ENCODE data around the gene TNIK.
"Not testable (repeated sequence)": the region's sequence is repeated elsewhere in the genome, so short reads cannot be mapped to it uniquely, and the experiment has no call there.

The TNIK gene

DNA sequence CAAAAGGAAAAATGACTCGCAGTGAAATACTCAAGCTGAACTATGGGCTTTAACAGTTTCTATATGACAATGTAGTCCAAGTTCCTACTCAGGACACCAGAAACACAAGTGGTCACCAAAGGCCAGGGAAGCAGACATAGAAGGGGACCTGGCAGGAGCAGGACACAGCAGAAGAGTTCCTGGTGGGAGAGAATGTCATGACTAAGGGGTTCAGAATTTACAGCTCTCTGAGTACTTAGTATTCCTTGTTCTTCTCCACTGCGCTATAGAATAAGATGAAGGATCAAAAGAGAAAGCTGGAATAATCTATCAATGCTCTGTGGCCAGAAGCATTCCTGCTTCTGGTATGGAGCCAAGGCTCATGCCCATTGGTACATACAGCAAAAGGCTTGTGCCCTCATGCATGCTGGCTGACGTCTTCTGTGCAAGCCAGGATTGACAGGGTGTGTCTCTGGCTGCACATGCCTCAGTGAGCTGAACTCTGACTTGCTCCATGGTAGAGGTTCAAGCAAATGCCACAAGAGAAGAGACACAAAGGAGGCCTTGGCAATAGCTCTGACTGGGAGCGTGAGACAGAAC lies 305.0 kb downstream of the TNIK start:
- no peak for DNase-seq

DNA sequence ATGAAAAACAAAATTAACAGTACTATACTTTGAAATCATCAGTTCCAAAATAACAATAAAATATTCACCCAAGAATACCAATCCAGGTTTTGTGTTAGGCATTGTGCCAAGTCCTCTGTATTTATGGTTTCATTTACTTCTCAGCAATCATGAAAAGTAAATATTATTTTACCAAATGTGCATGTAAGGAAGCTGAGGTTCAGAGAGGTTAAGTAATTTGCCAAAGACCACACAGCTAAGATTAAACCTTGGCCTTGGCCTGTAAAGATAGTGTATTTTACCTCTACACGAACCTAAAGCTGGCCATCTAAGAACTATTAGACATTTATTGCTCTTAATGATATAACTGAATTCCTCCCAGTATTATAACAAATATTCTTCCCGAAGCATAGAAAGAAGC lies 309.3 kb downstream of the TNIK start:
- no peak for DNase-seq

DNA sequence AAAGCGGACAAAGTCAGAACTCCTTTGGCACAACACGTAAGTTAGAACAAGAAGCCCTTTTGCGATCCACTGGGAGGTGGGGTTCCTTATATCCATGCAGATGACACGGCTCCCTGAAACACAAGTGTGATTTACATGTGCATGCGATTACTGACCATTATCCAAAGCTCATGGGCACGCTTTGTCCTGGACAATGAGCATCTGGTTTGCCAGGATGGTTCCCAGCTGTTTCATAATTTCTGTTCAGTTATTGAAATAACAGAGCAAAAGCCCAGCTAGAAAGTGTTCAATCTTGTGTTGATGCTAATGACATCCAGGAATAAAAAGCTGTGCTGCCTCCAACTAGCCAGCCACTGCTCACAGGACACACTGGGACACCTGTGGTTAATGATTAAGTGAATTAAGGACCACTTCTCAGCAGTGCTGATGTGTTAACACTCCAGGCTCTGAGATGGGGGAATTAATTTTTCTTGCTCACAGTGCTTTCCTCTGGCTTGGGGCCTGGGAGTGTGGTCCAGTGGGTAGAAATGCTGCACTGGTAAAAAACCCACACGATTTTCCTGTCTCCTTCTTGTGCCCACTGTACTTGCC lies 310.6 kb downstream of the TNIK start:
- no peak for DNase-seq

DNA sequence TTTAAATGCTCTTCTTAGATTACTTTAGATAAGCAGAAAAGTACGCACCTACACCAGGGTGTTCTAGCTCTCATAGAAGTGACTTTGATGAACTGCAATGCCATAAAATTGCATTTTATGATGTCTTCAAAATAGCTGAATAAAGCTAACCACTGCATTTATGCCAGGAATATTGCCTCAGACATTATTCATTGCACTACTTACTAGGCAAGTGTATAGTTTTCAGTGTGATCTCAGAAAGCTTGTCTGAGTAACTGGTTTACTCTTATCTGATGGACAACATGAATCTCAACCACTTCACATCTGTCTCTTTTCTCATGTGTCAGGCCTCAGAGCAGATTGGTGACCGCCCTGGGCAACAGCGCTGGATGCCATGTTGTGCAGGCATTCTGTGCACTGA lies 314.4 kb downstream of the TNIK start:
- no peak for DNase-seq

DNA sequence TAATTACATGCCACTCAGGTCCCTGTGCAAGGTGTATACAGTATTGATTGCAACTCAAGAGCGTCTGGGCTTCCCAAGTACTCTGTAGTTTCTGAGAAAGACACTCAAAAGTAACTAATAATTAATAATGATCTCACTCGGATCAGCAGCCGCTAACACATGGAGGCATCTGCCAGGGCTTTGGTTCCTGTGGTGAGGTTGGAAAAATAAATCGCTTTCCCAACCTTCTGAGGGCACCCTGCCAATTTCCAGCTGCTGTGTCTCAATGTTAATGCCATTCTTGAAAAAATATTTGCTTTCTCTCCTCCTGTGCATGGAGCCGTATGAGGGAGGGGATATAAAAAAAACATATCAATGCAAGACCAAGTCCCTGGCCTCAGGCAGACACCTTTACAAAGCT lies 317.2 kb downstream of the TNIK start:
- DNase-seq: no peak

DNA sequence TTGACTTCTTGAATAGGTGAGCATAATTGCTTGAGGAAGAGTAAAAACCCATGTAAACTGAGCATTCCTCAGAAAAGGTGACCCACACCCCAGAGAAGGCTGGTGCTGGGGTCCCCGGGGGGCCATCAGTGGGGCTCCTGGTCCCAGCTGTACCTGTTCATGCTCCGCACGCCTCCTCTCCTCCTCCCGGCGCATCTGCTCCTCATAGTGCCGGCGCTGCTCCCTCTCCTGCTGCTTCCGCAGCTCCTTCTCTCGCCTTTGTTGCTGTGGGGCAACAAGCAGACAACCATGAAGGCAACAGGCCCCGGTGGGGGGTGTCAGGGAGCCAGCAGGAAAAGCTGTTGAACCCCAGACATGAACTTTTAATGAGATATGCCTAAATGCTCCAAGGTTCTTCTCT lies 320.0 kb downstream of the TNIK start:
- no peak for DNase-seq

DNA sequence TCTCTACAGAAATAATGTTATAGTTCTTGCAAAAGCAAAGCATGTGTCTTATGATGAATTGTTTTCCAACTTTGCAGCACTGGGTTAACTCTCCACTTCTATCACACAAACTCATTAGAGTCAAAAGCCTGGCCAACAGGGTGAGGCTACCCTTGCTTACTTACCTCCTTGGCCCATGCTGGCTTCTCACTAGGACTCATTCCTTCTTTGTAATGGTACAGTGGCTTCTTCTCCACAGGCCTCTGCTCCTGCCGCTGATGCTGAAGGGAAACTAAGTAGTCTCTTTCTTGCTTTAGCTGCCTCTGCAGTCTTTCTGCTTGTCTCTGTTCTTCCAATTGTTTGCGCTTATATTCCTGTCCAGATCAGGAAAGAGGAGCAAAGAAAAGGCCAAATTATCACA lies 322.2 kb downstream of the TNIK start:
- DNase-seq: no peak

DNA sequence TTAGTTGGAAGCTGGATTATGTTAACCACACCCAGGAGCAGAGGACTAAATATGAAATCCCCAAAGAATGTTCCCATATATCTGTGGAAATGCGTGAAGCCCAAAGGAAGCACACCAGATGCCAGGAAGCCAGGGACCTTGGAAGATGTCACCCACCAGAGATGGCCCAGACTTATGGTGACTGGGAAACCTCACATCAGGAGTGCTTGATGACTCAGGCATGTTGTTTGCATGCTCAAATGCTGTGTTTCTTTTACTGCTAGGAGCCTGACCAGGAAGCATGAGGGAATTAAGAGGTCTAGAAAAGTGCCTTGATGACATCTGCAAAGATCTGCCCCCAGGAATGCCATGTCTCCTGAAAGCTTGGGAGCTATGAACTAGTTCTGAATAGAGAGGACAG lies 324.7 kb downstream of the TNIK start:
- no peak for DNase-seq

DNA sequence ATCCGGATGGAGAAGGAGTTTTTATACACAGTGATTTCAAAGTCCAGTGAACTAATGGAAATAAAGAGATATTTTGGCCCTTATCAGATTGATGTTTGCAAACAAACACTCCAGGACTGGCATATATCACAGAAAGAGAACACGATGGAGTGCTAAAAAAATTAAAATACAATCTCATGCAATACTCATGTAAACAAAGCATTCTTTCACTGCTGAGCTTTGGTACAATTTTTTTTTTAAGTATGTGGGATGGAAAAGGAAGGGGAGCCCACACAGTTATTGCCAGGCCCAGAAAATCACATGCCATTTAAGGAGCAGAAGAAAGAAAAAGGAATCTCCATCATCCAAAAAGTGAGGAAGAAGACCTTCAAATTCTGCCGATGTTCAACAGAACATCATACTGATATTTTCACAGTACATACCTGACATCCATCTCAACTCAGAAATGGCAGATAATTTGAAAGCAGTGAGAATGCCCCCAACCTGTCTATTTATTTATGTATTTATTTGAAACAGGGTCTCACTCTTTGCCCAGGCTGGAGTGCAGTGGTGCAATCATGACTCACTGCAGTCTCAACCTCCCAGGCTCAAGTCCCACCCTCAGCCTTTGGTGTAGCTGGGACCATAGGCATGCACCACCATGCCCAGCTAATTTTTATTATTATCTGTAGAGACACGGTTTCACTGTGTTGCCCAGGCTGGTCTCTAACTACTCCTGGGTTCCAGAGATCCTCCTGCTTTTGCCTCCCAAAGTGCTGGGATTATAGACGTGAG lies 326.2 kb downstream of the TNIK start:
- DNase-seq: no peak

DNA sequence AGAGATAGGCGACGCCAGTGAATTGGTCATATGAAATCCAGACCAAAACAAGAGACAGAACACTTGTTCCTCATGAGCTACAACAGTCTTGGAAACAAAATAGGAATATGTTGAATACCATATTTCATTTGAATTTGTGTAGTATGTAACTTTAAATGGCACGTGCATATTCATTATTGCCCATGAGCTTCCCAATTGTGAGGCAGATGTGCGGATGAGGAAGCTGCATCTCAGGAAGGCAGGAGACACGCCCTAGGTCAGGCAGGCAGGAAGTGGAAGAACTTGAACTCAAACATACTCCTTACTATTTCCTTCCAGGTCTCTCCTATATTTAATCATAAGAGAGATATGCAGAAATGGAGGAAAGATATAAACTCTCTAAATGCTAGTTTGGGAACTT lies 326.9 kb downstream of the TNIK start:
- DNase-seq: no peak

DNA sequence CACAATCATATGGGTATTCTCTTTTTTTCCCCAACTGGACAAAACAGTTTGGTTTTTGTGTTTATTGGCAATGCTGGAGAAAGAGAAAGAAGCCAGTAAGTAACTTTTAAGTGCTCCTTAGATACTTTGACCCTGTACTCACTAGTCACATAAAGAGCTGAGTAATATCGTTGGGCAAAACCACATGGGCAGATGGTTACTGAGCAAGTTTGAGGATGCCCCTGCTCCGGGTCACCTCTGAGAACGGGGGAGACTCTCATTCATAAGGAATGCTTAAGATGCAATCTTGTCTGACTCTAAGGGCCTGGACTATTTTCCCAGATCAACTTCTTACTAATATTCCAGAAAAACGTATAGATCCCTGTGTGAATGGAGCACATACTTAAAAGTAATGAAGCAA lies 327.3 kb downstream of the TNIK start:
- no peak for DNase-seq

DNA sequence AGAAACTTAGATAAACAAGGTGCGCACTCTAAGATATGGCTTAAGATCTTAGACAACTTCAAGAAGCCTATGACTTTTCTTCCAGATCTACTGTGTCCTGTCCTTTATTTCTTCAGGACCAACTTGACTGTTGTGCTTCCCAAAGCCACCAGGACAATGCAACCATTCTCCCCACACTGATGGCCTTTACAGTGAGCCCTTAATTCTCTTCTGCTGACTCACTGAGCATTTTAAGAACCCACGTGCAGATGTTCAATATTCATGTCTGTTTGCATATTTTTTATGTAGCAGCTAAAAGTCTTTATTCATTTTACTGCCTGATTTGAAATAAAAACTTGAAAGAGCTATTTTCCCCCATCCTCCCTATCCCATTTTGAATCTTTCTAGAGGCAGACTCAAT lies 330.4 kb downstream of the TNIK start:
- DNase-seq: no peak

DNA sequence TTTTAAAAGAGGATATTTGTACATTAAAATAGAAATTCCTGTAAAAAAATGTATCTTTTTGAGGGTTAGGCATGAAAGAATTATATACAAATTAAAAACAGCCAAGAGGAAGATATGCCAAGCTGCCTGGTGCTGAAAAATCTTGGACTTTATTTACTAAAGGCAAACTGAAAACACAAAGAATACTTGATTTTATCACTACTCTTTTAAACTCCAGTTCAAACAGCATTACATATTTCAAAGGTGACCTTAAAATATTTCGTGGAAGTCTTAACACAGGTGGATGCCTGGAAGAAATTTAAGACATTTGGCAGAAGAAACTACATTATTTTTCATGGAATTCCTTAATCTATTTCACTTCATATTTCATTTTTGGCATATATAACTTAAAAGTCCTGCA lies 332.6 kb downstream of the TNIK start:
- no peak for DNase-seq

DNA sequence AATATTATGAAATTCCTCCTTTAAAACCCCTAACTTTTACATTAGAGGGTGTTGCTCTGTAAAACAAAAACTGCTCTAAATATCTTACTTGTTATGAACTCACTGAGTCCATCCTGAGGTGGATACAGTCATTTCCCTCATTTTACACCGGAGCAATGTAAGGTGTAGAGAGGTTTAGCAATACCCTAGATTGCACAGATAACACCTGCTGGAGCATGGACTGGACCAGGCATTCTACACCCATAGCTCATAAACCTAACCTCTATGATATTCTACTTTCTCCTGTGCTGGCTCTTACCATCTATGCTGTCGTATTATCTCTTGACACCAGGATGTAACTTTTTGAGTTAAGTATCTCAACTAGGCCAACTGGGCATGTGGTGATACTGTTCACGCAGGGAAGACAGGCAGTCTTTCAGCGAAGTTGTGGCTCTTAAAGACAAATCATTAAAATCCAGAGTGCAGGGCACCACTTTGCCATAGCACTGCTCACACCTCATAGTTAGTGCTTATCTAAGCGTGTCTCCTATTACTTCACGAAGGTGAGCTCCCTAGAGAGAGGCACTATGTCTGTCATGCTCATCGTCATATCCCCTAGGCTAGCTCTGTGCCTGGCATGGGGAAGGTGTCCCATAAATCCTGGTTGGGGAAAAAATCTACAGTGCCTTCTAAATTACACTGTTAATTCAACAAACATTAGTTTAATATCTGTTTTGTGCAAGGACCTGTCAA lies 333.6 kb downstream of the TNIK start:
- DNase-seq: no peak

DNA sequence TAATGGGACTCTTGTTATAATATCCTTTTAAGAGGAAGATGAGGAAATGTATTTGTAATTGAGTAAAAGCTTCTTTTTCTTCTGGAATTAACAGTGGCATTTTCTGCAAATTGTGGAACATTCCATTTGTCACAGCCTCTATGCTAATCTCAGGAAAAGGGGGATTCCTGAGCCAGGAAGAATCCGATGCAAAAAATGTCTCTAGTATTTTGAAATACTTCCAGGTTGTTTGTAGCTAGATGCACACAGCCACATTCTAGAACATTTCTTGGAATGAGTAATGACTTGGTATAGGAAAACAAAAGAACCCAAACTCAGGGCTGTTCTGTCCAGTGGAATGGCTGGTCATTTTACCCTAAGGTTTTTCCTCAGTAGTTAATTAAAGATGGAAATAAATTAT lies 335.2 kb downstream of the TNIK start:
- no peak for DNase-seq

DNA sequence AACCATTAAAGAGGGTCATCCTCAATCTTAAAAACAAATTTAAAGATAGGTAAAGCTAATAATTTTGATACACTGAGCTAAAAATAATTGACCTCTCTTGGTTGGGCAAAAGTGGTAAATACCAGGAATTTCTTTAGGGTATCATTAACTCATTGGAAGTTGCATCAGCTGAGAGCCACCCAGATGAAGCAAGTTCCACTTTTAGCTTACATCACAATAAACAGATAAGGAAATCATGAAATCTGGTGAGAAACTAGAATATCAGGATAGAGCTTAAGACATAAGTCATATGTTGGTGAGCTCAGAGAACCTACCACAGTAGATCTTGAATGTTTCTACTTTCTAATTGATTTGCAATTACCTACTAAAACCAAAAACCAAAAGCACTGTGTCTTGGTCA lies 336.3 kb downstream of the TNIK start:
- DNase-seq: no peak

DNA sequence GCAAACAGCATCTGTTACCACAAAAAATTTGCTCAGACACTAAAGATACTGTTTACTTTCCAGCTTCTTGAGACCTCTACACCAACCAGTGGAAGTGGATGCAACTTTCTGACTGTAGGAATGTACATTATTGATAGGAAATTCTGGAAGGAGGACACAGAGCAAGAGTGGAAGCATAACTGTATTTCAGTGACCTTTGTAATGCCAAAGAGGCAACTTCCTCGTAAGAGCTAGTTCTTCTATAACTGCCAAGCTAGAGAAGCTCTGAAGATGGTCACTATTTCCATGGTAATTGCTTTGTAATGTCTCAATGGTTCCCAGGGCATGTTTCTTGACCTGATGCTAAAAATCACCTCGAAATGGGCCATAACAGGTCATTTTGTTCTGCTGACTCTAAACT lies 337.3 kb downstream of the TNIK start:
- DNase-seq: no peak

DNA sequence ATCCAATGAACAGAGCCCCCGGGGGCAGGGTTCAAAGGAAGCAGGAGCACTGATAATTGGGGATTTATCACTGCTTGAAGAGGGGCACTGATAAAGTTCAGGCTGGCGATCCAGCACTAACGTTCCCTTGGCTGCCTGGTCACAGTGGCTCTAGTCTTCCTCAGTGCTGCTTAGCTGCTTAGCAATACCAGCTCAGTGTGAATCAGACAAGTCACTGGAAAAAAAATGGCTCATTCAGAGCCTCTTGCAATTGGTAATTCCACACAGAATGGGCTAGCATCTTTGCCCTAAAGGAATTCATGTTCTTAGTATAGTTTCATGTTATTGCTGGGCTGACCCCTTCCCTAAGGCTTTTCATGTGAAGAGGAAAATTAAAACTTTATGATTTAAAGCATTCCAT lies 338.0 kb downstream of the TNIK start:
- DNase-seq: no peak

DNA sequence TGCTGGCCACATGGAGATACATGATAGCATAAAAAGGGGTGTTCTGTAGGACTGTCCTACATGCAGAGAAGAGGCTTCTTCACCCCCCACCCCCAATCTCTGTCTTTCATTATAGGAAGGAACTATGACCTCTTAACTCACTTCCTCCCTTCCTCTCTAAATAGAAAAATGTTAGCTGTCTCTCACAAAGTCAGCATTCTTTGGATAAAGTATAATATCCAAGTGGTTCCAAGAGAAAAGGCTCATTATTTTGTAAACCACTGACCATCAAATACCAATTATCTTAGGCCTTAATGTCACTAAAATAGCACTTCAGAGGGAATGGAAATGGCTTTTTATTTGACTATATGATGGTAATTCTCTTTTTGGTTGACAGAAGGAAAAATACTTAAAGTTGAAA lies 338.4 kb downstream of the TNIK start:
- DNase-seq: no peak

DNA sequence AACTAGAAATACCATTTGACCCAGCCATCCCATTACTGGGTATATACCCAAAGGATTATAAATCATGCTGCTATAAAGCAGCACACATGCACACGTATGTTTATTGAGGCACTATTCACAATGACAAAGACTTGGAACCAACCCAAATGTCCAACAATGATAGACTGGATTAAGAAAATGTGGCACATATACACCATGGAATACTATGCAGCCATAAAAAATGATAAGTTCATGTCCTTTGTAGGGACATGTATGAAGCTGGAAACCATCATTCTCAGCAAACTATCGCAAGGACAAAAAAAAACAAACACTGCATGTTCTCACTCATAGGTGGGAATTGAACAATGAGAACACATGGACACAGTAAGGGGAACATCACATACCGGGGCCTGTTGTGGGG lies 340.8 kb downstream of the TNIK start:
- DNase-seq: not testable (repeated sequence)

DNA sequence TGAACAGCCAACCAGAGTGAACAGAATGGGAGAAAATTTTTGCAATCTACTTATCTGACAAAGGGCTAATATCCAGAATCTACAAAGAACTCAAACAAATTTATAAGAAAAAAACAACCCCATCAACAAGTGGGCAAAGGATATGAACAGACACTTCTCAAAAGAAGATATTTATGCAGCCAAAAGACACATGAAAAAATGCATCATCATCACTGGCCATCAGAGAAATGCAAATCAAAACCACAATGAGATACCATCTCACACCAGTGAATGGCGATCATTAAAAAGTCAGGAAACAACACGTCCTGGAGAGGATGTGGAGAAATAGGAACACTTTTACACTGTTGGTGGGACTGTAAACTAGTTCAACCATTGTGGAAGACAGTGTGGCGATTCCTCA lies 341.2 kb downstream of the TNIK start:
- not testable (repeated sequence) for DNase-seq

DNA sequence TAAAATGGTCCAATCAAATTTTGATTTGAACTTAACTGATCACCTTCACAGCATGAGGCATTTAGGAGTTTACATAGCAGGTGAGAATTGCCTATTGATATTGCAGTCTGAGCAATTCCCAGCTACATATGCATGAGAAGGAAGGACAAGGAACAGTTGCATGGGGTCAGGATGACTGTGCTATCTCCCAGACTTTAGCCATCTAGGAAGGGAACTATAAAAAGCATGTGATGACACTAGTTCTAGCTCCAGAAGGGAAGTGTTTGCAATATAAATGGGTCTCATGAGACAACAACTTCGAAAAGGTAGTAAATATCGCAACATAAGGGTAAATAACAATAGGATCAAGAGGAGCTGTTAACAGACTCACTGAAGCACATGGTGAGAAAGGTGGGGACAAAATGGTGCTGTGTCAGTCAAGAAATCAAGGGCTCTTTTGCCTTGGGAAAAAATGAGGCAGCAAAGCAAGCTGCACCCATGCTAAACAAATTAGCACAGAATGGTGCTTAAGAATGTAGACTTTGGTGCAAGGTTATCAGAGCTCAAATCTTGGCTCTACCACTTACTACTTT lies 343.3 kb downstream of the TNIK start:
- DNase-seq: no peak

DNA sequence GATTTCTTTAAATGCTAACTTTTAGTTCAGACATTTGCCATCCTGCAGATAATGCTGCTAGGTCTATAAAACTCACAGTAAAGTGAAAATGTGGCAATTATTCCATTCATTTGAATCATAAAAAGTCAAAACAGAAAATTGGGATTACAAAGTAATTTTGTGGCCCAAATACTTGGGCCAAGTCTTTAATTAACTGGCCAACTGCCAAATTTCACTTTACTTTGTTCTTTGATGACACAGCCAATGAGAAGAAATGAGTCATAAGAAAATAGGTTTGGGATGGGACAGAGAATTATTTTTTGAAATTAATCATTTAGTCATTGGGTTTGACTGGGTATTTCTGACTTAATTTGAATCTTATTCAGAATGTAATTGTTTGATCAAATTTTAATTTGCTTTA lies 343.8 kb downstream of the TNIK start:
- no peak for DNase-seq

DNA sequence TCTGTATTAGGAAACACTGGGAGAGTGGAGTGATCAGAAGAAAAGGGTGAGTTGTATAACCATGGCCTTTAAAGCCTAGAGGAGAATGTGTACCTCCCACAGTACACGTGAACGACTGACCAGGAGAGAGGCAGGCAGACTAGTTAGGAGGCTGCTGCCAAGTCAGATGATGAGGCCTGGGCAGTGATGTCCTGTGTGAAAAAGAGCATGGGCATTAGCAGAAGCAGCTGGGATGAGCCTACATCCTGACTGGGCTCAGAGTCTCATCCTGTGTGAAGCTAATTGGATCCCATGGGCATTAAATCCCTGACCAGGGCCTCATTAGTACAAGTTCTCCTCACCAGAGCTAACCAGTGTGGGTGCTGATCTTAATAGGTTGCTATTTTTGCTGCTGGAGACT lies 344.5 kb downstream of the TNIK start:
- no peak for DNase-seq
